Stimulated activated CD8-positive, alpha-beta memory T cell treated with anti-CD3 and anti-CD28 coated beads, Interleukin-2, amount 100 ng/mL, for 48 hours (primary cell): ENCODE measurements around the gene PTTG1.
A peak's percentile ranks its signal among the peaks of the same experiment; 100 is the strongest.

Experiments
- DNase-seq, 2 donors: peaks; one replicate each; pipeline ENCODE4 v3.0.0-alpha.2; 2020; ENCODE audit warnings: low read depth in 2 of 2

Gene PTTG1

DNA sequence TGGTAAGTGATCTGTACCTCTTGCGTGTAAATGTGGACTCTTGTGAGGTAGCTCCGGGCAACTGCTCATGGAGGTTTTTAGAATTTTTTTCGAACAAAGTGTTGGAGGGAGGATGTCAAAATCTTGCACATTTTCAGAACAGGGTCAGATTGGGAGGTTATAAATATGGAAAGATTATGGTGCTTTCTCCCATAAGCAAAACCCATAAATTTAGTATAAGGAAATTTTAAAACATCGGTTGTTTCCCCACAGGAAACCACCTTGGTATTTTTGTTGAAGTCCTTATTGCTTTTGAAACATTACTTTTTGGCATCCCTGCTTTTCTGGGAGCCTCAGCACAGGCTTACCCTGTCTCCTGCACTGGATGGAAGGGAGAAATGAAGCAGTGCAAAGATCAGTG is 33.9 kb downstream of the PTTG1 start:
- no peak for DNase-seq

DNA sequence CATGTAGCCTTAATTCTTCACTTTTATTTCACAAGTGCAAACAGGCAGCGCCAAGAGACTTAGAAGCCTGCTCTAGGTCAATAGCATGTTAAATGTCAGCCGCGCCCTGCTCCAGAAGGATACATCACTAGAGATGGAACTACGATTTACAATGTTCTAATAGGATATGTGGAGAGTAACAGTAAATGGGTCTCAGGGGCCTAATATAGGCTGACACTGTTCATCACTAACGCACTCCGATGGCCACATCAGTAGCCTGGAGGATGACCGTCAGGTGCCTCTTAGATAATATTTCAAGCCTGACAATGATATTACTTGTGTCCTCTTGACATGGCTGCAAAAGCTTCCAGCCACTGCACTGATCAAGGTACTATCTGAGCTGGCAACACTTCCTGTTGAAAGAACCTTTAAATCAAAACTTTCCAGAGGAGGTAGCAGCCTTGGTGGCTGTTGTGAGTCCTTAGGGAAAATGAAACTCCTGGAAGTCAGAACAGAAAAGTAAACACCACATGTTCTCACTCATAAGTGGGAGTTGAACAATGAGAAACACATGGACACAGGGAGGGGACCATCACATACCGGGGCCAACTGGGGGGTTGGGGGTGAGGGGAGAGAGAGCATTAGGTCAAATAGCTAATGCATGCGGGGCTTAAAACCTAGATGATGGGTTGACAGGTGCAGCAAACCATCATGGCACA is 35.0 kb downstream of the PTTG1 start:
- no peak for DNase-seq

DNA sequence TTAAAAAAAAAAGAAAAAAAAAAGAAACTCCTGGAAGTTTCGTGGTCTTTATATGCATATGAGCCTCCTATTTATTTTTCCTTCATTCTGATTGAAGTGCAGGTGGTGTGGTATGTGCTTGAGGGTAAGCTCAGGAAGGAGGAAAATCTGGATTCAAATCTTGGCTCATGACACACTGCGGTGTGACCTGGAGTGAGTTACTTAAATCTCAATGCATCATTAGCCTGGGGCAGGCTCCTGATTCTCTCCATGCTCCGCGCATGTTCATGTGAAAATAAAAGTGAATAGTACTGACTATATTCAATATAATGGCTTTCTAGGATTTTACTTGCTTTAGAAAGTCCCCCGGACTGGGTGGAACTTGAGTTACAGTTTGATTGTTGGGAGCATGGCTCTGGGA is 35.6 kb downstream of the PTTG1 start:
- DNase-seq, result no peak

DNA sequence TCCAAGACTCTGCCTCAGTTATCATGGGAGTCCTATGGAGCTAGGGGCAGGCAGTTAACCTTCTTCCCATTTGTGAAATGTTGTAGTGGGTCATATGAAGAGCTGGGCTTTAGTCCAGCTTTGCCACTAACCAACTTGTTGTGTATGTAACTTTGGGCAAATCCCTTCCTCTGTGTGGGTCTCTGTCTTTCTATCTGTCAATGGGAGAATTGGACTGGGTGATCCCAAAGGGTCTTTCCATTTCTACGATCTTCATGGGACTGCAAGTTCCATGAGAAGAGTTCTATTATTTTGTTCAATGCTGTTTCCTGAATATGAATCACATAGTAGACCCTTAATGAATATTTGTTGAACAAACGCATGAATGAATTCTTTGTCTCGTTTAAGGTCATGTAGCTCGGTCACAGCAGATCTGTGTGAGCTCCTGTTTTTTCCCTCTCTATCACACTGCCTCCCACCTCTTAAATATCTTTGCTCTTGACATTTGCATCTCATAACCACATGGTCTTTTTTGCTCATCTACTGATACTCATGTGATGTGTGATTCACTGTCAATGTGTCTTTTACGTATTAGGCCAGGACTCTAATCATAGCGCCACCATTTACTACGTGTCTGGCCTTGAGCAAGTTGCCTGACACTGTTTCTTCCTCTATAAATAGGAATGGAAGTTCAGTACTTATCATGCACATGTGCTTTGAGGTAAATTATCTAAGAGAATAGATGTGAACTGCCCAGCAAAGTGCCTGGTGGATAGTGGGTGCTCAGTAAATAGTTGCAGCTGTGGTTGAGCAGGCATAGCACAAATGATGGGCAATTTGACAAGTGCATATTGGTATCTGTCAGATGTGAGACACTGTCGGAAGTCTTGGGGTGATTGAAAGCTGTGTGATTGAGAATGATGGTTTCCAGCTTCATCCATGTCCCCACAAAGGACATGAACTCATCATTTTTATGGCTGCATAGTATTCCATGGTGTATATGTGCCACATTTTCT is 37.4 kb downstream of the PTTG1 start:
- DNase-seq, result no peak

DNA sequence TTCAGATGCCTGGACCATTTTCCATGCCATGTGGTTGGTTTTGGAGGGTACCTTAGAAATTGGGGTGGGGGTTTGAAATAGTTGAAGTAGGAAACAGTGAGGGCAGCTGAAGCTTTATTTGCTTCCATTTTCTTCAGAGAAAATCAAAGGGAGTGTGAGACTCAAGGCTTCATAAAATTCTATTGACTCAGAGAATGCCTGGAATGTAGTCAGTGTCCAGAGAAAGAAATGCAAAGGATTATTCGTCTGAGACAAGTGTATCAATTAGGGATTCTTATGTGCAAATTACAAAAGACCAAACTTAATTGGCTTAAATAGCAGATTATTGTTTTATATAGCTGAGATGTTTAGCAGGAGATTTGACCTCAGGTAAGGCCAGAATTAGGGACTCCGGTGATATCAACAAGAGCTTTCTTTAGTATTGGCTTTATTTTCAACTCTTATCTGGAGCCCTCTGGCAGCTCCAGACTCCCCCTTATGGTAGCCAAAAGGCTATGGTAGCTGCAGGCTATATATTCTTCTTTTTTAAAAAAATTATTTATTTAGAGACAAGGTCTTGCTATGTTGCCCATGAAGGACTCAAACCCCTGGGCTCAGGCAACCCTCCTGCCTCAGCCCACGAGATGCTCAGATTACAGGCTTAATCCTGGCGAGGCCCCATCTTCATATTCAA is 38.9 kb downstream of the PTTG1 start:
- DNase-seq, result no peak

DNA sequence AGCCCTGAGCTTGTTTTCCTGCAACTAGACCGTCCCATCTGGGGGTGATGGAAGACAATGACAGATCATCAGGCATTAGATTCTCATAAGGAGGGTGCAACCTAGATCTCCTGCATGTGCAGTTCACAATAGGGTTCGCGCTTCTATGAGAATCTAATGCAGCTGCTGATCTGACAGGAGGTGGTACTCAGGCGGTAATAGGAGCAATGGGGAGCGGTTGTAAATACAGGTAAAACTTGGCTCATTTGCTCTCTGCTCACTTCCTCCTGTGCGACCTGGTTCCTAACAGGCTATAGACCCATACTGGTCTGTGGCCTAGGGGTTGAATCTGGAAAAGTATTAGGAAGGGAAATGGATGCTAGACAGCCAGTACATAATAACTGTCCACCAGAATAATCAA is 39.7 kb downstream of the PTTG1 start:
- no peak for DNase-seq

GRCh38 chr5:160462167-160462566 is 40.5 kb downstream of the PTTG1 start:
- DNase-seq, result no peak

GRCh38 chr5:160463227-160463626 is 41.6 kb downstream of the PTTG1 start:
- DNase-seq, result no peak

DNA sequence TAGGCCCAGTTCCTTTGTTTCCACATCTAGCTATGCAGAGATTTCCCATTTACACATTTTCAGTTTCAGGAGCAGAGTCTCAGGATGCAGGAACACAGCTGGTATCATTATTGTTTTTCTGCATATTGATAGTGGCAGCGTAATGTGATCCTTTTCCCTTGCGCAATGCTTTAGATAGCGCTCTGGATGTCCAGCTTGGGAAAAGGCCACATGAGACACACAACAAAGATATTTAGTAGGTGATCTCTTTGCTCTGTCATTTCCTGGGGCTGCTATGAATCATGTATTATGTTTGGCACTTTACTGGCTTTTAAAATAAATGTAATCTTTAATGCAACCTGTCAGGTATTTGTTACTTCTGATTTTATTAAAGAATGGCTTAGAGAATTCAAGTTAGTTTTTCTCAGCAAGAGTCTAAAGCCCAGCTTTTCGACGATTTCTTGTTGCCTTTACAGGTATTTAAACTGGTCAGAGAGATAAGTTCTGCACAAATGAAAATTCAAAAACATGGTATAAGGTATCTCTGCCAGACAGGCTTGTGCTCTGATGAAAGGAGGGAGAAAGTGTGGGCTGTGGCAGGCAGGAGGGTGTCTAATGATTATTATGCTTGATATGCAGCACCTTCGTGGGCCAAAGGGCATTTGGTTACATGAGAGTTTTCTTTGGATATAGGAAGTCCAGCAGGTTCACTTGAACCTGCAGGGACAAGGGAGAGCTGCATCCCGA is 42.2 kb downstream of the PTTG1 start:
- DNase-seq, result no peak

DNA sequence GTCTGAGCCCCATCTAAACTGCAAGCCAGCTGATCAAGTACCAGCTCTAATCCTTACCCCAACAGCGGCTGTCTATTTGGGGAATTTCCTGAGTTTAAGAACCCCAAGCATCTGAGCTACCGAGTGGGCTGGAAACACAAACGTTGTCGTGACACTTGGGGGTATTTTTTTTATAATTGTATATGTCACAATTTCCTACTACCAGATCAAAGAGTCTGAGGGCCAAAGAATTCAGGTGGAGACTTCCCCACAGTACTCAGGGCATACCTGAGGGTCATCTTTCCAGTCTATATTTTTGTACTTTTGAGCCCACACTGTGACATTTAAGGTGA is 42.8 kb downstream of the PTTG1 start:
- no peak for DNase-seq

GRCh38 chr5:160466116-160466515 is 44.5 kb downstream of the PTTG1 start:
- no peak for DNase-seq

DNA sequence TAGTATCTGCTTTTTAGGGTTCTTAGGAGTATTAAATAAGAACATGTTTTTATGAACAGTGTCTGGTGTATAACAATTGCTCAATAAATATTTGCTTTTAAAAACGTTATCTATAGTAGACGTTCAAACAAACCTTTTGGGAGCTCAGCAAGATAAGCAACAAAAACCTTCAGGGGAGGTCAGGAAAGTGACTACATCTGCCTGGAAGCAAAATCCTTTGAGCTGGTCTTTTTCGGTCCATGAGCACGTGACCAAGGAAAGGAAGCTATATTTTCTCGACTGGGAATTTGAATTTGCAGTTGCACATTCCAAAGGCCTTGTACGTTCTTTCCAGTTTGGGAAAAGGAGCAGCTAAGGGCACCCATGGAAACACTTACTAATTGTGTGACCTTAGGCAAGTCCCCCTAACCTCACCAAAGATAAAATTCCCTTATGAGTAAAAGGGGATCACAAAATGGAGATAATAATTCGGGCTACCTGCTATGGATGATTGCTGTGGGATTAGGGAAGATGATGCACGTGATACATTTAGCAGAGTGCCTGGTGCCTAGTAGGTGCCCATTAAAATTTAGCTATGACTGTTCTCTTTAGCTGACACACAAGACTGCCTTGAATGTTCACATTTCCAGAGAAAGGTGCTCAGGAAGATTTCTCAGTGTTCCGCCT is 45.4 kb downstream of the PTTG1 start:
- no peak for DNase-seq

DNA sequence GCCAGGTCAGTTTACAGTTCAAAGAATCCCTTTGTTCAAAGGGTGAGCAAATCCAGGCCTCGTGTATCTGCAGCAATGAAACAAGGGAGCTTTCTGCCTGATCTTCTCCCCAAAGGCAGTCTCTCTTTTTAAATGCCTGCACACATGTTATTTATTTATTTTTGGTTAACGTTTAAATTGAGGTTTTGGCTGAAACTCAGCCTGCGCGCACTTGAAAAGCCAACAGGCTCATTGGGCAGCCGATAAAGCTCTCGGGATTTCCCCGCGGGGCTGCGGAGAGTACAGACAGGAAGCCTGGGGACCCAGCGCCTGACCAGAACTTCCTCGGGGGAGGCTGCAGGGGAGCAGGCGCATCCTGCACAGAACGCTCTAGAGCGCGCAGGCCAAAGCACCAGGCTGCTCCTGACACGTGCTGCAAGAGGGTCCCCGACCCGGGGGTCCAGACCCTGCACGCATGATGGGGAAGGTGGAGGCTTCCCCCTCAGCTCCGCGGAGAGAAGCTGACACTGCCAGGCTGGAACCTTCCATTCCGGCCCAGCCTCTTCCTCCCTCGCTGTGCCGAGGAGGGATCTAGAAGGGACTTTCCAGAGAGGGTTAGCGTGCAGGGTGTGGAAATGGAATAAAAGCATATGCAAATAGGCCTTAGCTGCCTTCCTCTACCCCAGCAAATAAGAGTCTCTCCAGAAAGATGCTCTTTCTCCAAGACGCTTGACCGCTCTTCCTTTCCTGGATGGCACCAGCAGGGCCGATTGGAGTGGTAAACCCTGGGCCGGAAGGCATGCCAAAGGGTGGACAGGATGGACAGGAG is 46.1 kb downstream of the PTTG1 start:
- DNase-seq, result peak; percentile 79 to 87

- no peak for DNase-seq
These were observed 46.8 kb downstream of the PTTG1 start for GRCh38 chr5:160468363-160468975.

DNA sequence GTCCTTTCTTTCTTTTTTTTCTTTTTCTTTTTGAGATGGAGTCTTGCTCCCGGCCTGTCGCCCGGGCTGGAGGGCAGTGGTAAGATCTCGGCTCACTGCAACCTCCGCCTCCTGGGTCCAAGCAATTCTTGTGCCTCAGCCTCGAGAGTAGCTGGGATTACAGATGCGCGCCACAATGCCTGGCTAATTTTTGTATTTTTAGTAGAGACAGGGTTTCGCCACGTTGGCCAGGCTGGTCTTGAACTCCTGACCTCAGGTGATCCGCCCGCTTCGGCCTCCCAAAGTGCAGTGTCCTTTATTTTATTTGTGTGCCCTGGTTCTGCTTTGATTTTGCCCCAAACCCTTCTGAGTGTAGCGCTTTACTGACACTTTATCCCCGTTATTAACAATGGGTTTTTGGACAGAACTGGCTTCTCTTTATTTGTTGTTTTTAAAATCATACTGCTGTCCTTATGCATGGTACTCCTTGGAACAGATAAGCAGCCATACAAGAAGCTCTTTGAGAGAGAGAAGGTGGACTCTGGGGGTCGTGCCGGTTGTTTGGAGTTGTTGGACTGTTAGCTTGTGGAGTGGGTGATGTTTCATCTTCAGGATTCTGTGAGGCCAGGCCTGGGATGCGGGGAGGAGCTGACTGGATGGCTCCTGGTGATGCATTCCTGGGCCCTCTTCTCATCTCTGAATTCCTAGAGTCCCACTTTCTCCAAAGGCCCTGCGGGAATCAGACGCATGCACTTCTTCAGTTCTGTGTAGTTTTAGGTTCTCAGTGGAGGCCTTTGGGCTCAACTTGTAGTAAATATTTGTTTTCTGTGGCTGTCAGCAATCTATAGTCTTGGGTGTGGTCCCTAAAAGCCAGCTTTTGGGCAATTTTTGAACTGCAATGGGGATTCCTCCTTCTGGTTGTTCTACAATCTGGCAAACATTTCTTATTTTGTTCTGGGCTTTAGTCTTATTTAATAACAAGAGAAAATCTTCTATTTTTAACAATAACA is 47.8 kb downstream of the PTTG1 start:
- DNase-seq, result no peak

DNA sequence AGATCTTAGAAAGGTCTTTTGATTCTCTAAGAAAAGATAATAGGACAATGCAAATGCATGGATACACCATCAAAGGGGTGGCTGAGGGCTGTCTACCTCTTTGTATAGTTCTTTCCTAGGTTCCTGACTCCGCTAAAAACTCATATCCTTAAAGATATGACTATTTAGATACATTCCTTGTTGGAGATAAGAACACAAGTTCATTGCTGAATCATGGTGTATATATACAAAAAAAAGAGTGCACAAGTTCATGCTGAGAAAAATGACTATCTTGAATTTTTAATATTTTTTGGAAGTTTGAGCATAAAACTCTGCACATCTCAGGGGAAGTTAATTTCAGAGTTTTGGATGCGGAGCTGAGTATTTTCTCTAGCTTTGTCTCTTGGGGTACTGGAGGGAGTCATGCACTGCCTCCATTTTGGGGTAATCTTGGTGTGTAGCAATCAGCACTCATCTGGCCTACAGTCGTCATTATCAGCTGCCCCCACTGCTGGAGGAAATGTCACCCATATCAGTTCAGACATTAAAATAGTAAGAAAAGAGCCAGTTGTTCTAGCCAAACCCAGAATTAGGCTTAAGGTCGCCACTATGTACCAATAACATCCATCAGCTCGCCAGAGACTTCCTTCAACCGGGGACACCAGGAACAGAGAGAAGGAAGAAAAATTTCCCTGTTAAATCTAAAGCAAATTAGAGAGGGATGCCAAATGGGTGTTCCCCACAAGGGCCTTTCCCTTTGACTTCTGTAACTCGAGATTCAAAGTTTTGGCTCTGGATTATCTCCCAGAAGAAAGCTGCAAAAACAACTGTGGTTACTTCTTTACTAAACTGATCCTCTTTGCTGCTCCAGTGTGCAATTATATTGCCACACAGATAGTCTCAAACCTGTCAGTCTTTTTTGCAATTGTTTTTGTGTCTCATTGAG is 49.0 kb downstream of the PTTG1 start:
- no peak for DNase-seq

- DNase-seq, result no peak
These were observed 50.1 kb downstream of the PTTG1 start for GRCh38 chr5:160471761-160472160.

GRCh38 chr5:160472482-160472881 is 50.8 kb downstream of the PTTG1 start:
- DNase-seq, result no peak
